ENCODE data around the gene PRPH. TPM values are rescaled to one million over a fixed set of nuclear protein-coding genes. Genes with fewer than 3 reads are reported as not detected.
A peak's percentile ranks its signal among the peaks of the same experiment; 100 is the strongest.
"Not testable (repeated sequence)": the region's sequence is repeated elsewhere in the genome, so short reads cannot be mapped to it uniquely, and the experiment has no call there.

The PRPH gene
- total RNA-seq, 1 donor from 2014 or later = 0.64 TPM

DNA sequence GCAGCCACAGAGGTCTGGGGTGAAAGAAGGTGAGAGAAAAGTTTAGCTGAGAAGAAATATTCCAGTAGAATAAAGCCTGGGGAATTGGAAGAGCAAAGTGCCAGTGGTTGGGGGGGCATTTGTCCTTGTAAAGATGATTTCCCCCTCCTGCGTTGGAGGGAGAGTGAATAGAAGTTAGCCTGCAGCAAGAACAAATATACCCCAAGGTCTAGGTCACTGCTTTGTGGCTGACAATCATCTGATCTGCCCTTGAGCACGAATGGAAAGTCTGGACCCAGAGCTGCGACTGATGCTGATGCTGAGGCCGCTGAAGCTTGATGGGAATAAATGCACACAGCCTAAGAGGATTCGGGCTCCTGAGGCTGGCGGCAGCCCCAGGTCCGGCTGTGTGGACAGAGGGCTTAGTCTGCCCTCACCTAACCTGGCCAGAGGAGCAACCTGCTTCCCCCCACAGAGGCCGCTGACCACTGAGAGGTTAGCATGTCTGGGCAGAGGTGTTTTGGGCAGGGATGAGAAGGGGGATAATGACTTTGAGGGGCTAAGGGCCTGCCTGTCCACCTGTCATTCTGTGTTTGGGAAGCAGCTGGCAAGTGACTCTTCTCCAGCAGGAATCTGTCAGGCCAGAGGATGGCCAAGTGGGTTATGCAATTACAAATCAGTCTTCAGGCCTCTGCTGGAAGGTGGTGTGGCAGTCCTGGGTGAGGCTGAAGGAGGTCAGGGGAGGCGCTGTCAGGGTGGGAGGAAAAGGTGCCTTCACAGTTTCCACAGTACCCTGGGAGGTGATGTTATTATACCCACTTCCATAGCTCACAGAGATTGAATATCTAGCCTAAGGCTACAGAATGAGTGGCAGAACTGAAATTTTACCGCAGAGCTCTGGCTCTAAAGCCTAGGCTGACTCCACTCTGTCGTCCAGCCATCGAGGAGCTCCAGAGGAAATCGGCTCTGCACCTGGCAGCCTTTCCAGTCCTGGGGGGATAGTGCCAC lies 18.4 kb upstream of the PRPH start:
- peak; percentile 6 for ATAC-seq

- ATAC-seq = no peak
These were observed 17.5 kb upstream of the PRPH start for GRCh38 chr12:49277466-49277865.

GRCh38 chr12:49279706-49280159 lies 15.2 kb upstream of the PRPH start:
- ATAC-seq = no peak

- not testable (repeated sequence) for ATAC-seq
These were observed 14.4 kb upstream of the PRPH start for GRCh38 chr12:49280545-49280944.

DNA sequence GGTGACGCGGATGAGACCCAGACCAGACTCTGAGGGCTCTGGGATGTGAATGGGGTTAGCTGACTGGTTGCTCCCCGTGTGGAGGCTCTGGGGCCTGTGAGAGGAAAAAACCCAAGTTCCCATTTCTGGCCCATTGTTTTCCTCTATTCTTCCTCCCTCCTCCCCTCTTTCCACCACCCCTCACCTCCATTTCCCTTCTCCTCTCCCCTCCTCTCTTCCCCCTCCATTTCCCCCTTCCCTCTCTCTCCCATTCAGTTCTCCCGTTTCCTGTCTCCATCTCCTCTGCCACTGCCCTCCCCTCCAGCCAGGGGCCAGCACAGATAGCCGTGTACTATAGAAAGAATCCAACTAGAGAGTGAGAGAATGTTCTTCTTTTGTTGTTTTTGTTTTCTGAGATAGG lies 12.6 kb upstream of the PRPH start:
- ATAC-seq = no peak

- not testable (repeated sequence) for ATAC-seq
These were observed 12.1 kb upstream of the PRPH start for GRCh38 chr12:49282740-49283375.

DNA sequence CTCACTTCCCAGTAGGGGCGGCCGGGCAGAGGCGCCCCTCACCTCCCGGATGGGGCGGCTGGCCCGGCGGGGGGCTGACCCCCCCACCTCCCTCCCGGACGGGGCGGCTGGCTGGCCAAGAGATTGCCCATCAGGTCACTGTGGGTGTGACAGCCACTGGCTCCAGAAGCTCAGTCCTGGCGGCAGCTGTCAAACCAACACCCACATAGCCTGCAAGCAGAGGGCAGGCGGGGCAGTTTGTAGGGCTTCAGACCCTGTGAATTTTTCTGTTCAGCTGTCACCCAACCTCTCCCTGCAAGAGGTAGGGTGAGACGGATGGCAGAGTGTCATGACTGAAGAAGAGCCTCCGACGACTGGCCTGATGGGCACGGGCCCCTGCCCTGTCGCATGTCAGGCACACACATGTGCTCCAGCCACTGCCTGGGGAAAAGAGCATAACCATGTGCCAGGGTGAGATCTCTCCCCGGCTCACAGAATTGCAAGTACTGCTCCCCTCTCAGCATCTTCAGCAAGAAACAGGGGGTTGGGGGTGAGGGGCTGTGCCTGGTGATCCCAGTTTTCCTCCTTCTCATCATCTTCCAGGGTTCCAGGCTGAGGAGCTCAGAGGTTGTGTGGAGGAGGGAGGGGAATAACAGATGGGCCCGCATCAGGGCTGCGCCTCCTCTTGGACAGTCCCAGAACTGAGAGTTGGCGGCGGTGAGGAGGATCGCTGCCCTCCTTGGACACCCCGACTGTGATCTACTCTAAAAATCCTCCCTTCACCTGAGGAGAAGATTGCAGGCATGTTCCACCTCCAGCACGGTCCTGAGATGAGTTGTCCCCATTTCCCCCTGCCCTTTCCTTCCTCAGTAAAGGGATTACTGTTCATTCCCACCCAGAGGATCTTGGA lies 11.2 kb upstream of the PRPH start:
- no peak for ATAC-seq

DNA sequence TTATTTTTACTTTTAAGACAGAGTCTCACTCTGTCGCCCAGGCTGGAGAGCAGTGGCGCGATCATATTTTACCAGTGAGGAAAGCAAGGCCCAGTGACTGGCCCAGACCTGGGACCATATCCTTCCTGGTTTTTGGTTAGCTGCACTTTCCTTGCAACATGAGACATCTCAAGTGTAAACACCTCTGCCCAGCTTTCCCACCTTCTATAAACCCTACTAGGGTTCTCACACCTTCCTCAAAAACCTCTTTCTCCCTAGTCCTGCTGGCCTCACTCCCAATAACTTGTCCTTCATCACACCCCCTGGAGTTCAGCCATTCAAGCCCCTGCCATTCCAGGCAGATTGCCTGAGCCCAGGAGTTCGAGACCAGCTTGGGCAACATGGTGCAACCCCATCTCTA lies 10.3 kb upstream of the PRPH start:
- ATAC-seq = no peak

DNA sequence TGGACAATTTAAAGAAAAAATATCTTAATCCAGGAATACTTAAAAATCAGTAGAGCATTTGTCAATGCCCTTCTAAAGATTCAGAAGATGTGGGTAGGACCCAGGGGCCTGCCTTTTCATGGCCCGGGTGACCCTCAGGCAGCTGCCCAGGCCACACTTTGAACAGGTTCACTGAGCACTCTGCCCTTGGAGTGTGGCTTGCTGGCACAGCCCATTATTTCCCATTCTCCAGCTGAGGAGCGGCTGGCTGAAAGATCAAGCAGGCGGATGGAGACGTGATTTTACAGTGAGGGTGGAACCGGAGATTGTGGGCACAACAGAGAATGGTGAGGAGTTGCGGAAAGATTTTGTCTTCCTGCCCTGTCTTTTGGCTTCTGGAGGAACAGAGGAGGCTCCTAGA lies 7.1 kb upstream of the PRPH start:
- ATAC-seq = no peak

DNA sequence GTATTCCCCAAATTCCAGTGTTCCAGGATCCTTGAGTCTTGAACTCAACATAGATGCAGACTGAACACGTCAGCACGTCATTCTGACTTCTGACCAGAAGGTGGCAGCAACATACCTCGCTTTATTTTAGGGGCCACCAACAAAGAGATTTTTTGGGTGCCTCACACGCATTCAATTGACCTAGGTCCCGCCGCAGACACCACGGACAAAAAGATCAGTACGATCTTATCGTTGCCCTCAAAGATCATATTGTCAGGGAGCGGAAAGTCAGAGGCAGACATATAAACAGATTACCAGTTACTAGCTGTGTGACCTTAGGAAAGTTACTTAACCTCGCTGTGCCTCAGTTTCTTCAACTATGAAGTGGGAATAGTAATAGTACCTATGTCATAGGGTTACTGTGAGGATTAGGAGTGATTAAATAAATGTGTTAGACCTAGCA lies 6.5 kb upstream of the PRPH start:
- peak; percentile 67 for ATAC-seq

- peak; percentile 58 for ATAC-seq
These were observed 5.9 kb upstream of the PRPH start for GRCh38 chr12:49288922-49289555.

- no peak for ATAC-seq
These were observed 2.3 kb upstream of the PRPH start for GRCh38 chr12:49292729-49293055.

DNA sequence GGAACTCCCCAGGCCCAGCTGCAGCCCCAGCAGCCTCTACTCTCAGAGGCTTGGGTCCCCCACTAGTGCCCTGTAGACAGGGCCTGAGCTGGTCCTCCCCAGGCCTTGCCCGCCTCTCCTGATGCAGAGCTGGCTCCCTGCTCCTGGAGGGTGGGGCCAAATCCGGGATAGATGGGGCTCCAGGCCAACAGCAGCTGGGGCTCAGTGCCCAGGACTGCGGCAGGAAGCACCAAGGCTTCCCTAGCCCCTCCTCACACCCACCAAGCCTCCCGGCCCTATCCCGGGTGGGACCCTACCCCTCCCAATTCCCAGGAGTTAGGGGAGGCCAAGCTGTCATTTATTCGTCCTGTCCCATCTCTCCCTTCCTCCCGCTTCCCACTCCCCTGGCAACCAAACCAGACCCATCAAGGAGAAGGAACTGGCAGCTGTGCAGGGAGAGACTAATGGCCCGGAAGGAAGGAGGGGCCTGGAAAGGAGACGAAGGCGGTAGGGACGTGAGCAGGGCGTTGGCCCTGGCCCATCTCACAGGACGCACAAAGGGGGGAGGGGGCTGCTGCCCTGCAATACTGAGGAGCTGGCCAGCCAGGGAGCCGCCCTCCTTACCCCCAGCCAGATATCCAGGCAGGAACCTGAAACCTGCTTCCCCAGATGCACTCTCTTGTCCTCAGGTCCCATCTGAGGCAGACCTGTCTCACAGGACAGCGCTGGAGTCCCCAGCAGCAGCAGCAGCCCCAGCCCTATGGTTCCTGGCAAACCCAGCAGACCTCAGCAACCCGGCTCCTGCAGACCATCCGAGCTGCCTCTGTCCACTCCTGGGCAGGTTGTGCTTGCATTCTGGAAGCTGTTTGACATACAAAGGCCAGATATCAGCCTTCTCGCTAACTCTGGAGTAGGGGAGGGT lies 1.6 kb upstream of the PRPH start:
- no peak for ATAC-seq

DNA sequence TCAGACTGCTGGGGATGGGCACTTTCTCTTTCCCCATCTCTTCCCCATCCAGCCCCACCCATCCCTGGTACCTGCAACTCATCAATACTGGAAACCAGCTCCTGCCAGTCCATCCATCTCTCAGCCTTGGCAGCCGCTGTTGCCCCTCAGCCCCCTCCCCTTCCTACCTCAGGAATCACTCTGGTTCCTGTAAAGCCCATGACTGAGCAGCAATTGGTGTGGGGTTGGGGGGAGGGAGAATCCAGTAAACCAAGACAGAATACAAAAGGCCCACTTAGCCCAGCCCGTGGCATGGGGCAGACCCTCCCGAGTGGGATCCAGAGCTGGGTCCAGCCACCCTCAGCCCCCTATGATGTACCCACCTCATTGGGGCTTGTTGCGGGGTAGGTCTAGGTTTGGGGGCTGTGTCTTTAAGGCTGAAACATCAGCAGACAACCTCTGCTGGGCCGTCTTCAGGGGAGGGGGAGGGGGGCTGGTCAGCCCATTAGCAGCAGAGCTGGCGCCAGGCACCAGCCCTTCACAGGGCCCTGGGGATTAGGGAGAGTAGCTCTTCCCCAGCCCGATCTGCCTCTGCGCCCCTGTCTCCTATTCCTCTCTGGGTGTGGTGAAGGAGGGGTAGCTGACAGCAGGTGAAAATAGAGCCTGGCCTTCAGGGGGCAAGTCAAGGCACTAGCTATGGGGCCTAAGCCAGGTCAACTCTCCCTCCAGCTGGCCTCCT lies 702 bp upstream of the PRPH start:
- no peak for ATAC-seq

DNA sequence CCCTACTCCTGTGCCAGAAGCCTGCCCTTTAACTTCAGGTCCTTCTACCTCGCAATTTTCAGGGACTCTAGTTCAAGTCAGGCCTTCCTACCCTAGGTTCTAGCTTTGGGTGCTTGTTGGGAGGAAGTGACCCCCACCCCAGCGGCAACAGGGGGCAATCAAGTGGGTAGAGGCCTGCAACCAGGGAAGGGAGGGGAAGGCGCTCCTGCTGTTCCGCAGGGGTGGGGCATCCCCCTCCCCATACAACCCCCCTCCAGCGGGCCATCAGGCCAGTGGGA lies 204 bp upstream of the PRPH start:
- ATAC-seq = no peak

GRCh38 chr12:49296034-49296835 lies 1.3 kb downstream of the PRPH start:
- peak; percentile 58 for ATAC-seq

DNA sequence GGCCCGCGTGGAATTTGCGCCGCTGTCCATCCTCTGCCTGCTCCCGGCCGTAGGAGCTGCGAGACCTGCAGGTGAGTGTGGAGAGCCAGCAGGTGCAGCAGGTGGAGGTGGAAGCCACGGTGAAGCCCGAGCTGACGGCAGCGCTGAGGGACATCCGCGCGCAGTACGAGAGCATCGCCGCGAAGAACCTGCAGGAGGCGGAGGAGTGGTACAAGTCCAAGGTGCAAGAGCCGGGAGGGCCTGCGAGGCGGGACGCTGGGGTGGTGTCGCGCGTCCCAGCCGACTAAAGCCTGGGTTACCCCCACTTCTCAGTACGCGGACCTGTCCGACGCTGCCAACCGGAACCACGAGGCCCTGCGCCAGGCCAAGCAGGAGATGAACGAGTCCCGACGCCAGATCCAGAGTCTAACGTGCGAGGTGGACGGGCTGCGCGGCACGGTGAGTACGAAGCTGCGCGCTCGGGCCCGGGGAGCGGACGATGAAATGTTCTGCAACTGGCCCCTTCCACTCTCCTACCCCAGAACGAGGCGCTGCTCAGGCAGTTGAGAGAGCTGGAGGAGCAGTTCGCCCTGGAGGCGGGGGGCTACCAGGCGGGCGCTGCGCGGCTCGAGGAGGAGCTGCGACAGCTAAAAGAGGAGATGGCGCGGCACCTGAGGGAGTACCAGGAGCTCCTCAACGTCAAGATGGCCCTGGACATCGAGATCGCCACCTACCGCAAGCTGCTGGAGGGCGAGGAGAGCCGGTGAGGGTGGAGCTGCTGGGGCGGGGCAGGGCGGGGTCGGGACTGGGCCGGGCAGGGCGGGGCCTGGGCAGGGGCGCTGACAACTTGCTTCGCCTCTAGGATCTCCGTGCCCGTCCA lies 2.1 kb downstream of the PRPH start:
- peak; percentile 69 for ATAC-seq

DNA sequence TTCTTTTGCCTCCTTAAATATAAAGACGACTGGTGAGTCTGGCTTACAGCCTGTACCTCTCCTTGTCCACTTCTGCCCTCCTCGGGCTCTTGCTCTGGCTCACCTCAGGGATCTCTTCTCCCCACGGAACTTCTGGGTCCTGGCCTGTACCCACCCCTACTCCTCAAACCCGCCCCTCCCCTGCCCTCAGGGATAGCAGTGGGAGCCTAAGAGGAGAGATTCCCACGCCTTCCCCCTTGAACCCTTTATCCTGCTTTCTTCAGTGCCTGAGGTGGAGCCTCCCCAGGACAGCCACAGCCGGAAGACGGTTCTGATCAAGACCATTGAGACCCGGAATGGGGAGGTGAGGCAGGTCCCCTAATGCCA lies 2.7 kb downstream of the PRPH start:
- ATAC-seq = no peak

- no peak for ATAC-seq
These were observed 3.2 kb downstream of the PRPH start for GRCh38 chr12:49298160-49298559.
